ENCODE data around the gene FBXL16.

FBXL16 gene

GRCh38 chr16:652454-653305 is 52.9 kb downstream of the FBXL16 start:
- H3K4me3 ChIP-seq (ENCODE audit: low read depth in 1 of 5, low read length in 5 of 5) = no peak overlapping the region

GRCh38 chr16:651844-652243 is 53.8 kb downstream of the FBXL16 start:
- no peaks in the 10 kb centered on the region for H3K27me3 ChIP-seq (ENCODE audit: control insufficient read depth in 5 of 5, insufficient read depth in 4 of 5, low read length in 5 of 5)
- H3K36me3 ChIP-seq (ENCODE audit: control insufficient read depth in 5 of 5, insufficient read depth in 5 of 5, low read length in 5 of 5) = peaks cover 0 to 23% (median 17%) of the 10 kb centered on the region in 5 donors
- H3K9ac ChIP-seq (ENCODE audit: low read length in 5 of 5) = no peak overlapping the region
- H3K27ac ChIP-seq (ENCODE audit: low read depth, low read length) = no peak overlapping the region
- H3K9me3 ChIP-seq (ENCODE audit: control insufficient read depth in 5 of 5, low read length in 5 of 5) = no peaks in the 10 kb centered on the region
- H3K4me1 ChIP-seq (ENCODE audit: control insufficient read depth in 5 of 5, insufficient read depth in 5 of 5, low read length in 5 of 5) = peaks cover 0 to 38% (median 30%) of the 10 kb centered on the region in 5 donors
- no peak overlapping the region for H3K4me3 ChIP-seq (ENCODE audit: low read depth in 1 of 5, low read length in 5 of 5)

More at GRCh38 chr16:652454-653305, 52.9 kb downstream of the FBXL16 start:
- H3K36me3 ChIP-seq (ENCODE audit: control insufficient read depth in 5 of 5, insufficient read depth in 5 of 5, low read length in 5 of 5) = peaks cover 0 to 25% (median 17%) of the 10 kb centered on the region in 5 donors
- H3K9me3 ChIP-seq (ENCODE audit: control insufficient read depth in 5 of 5, low read length in 5 of 5) = no peaks in the 10 kb centered on the region
- H3K27me3 ChIP-seq (ENCODE audit: control insufficient read depth in 5 of 5, insufficient read depth in 4 of 5, low read length in 5 of 5) = no peaks in the 10 kb centered on the region
- peaks cover 0 to 30% (median 21%) of the 10 kb centered on the region in 5 donors for H3K4me1 ChIP-seq (ENCODE audit: control insufficient read depth in 5 of 5, insufficient read depth in 5 of 5, low read length in 5 of 5)
- H3K27ac ChIP-seq (ENCODE audit: low read depth, low read length) = no peak overlapping the region
- H3K9ac ChIP-seq (ENCODE audit: low read length in 5 of 5) = no peak overlapping the region

- no peaks in the 10 kb centered on the region for H3K9me3 ChIP-seq (ENCODE audit: control insufficient read depth in 5 of 5, low read length in 5 of 5)
- H3K4me3 ChIP-seq (ENCODE audit: low read depth in 1 of 5, low read length in 5 of 5) = peak overlapping the region in 4 of 5 donors; percentile 67 to 74 (median 70)
- peak overlapping the region in 4 of 5 donors; percentile 53 to 78 (median 69) for H3K9ac ChIP-seq (ENCODE audit: low read length in 5 of 5)
- H3K27ac ChIP-seq (ENCODE audit: low read depth, low read length) = no peak overlapping the region
- peaks cover 0 to 52% (median 44%) of the 10 kb centered on the region in 5 donors for H3K4me1 ChIP-seq (ENCODE audit: control insufficient read depth in 5 of 5, insufficient read depth in 5 of 5, low read length in 5 of 5)
- H3K36me3 ChIP-seq (ENCODE audit: control insufficient read depth in 5 of 5, insufficient read depth in 5 of 5, low read length in 5 of 5) = peaks cover 0 to 10% (median 9%) of the 10 kb centered on the region in 5 donors
- no peaks in the 10 kb centered on the region for H3K27me3 ChIP-seq (ENCODE audit: control insufficient read depth in 5 of 5, insufficient read depth in 4 of 5, low read length in 5 of 5)
These were observed 56.0 kb downstream of the FBXL16 start for GRCh38 chr16:649631-650030.

- peak within 1 kb of the TSS; percentile 62 to 81 (median 77) for H3K9ac ChIP-seq (ENCODE audit: low read length in 5 of 5)
- H3K4me3 ChIP-seq (ENCODE audit: low read depth in 1 of 5, low read length in 5 of 5) = peak within 1 kb of the TSS; percentile 67 to 74 (median 69)
- H3K4me1 ChIP-seq (ENCODE audit: control insufficient read depth in 5 of 5, insufficient read depth in 5 of 5, low read length in 5 of 5) = peaks cover 0 to 52% (median 44%) of the 10 kb centered on the region in 5 donors
- H3K36me3 ChIP-seq (ENCODE audit: control insufficient read depth in 5 of 5, insufficient read depth in 5 of 5, low read length in 5 of 5) = peaks cover 0 to 9% (median 8%) of the 10 kb centered on the region in 5 donors
- peak within 1 kb of the TSS; percentile 64 for H3K27ac ChIP-seq (ENCODE audit: low read depth, low read length)
- no peaks in the 10 kb centered on the region for H3K27me3 ChIP-seq (ENCODE audit: control insufficient read depth in 5 of 5, insufficient read depth in 4 of 5, low read length in 5 of 5)
- H3K9me3 ChIP-seq (ENCODE audit: control insufficient read depth in 5 of 5, low read length in 5 of 5) = no peaks in the 10 kb centered on the region
These were observed 56.6 kb downstream of the FBXL16 start, which contains the start of gene WDR90 for GRCh38 chr16:648781-649589. TSS of gene WDR90 (plus strand) at chr16:649365. CDS start at chr16:649417, 52 bp downstream.

GRCh38 chr16:648071-648780 is 57.4 kb downstream of the FBXL16 start:
- Histone ChIP-seq H3K9me3 (ENCODE audit: control insufficient read depth in 5 of 5, low read length in 5 of 5) (no peaks in the 10 kb centered on the region), H3K4me1 (ENCODE audit: control insufficient read depth in 5 of 5, insufficient read depth in 5 of 5, low read length in 5 of 5) (peaks cover 0 to 54% (median 50%) of the 10 kb centered on the region in 5 donors), H3K36me3 (ENCODE audit: control insufficient read depth in 5 of 5, insufficient read depth in 5 of 5, low read length in 5 of 5) (peaks cover 0 to 5% (median 3%) of the 10 kb centered on the region in 5 donors)

GRCh38 chr16:647173-647902 is 58.3 kb downstream of the FBXL16 start:
- Histone ChIP-seq H3K9me3 (ENCODE audit: control insufficient read depth in 5 of 5, low read length in 5 of 5) (no peaks in the 10 kb centered on the region), H3K27me3 (ENCODE audit: control insufficient read depth in 5 of 5, insufficient read depth in 4 of 5, low read length in 5 of 5) (no peaks in the 10 kb centered on the region), H3K4me3 (ENCODE audit: low read depth in 1 of 5, low read length in 5 of 5) (no peak overlapping the region), H3K36me3 (ENCODE audit: control insufficient read depth in 5 of 5, insufficient read depth in 5 of 5, low read length in 5 of 5) (no peaks in the 10 kb centered on the region), H3K27ac (ENCODE audit: low read depth, low read length) (peak overlapping the region; percentile 64), H3K4me1 (ENCODE audit: control insufficient read depth in 5 of 5, insufficient read depth in 5 of 5, low read length in 5 of 5) (peaks cover 0 to 63% (median 59%) of the 10 kb centered on the region in 5 donors), H3K9ac (ENCODE audit: low read length in 5 of 5) (peak overlapping the region in 1 of 5 donors; percentile 8)

More at GRCh38 chr16:648071-648780, 57.4 kb downstream of the FBXL16 start:
- H3K9ac ChIP-seq (ENCODE audit: low read length in 5 of 5) = peak overlapping the region; percentile 62 to 81 (median 77)
- H3K4me3 ChIP-seq (ENCODE audit: low read depth in 1 of 5, low read length in 5 of 5) = peak overlapping the region; percentile 67 to 74 (median 69)
- peak overlapping the region; percentile 64 for H3K27ac ChIP-seq (ENCODE audit: low read depth, low read length)
- H3K27me3 ChIP-seq (ENCODE audit: control insufficient read depth in 5 of 5, insufficient read depth in 4 of 5, low read length in 5 of 5) = no peaks in the 10 kb centered on the region

GRCh38 chr16:646679-647172 is 58.9 kb downstream of the FBXL16 start:
- no peaks in the 10 kb centered on the region for H3K9me3 ChIP-seq (ENCODE audit: control insufficient read depth in 5 of 5, low read length in 5 of 5)
- H3K36me3 ChIP-seq (ENCODE audit: control insufficient read depth in 5 of 5, insufficient read depth in 5 of 5, low read length in 5 of 5) = no peaks in the 10 kb centered on the region
- no peak overlapping the region for H3K4me3 ChIP-seq (ENCODE audit: low read depth in 1 of 5, low read length in 5 of 5)
- H3K27me3 ChIP-seq (ENCODE audit: control insufficient read depth in 5 of 5, insufficient read depth in 4 of 5, low read length in 5 of 5) = no peaks in the 10 kb centered on the region
- no peak overlapping the region for H3K27ac ChIP-seq (ENCODE audit: low read depth, low read length)
- H3K4me1 ChIP-seq (ENCODE audit: control insufficient read depth in 5 of 5, insufficient read depth in 5 of 5, low read length in 5 of 5) = peaks cover 0 to 68% (median 59%) of the 10 kb centered on the region in 5 donors
- peak overlapping the region in 1 of 5 donors; percentile 8 for H3K9ac ChIP-seq (ENCODE audit: low read length in 5 of 5)

- no peak overlapping the region for H3K27ac ChIP-seq (ENCODE audit: low read depth, low read length)
- no peaks in the 10 kb centered on the region for H3K9me3 ChIP-seq (ENCODE audit: control insufficient read depth in 5 of 5, low read length in 5 of 5)
- peak overlapping the region in 2 of 5 donors; percentile 30 to 49 for H3K9ac ChIP-seq (ENCODE audit: low read length in 5 of 5)
- H3K4me3 ChIP-seq (ENCODE audit: low read depth in 1 of 5, low read length in 5 of 5) = no peak overlapping the region
- peaks cover 0 to 74% (median 64%) of the 10 kb centered on the region in 5 donors for H3K4me1 ChIP-seq (ENCODE audit: control insufficient read depth in 5 of 5, insufficient read depth in 5 of 5, low read length in 5 of 5)
- no peaks in the 10 kb centered on the region for H3K27me3 ChIP-seq (ENCODE audit: control insufficient read depth in 5 of 5, insufficient read depth in 4 of 5, low read length in 5 of 5)
- H3K36me3 ChIP-seq (ENCODE audit: control insufficient read depth in 5 of 5, insufficient read depth in 5 of 5, low read length in 5 of 5) = no peaks in the 10 kb centered on the region
These were observed 59.5 kb downstream of the FBXL16 start for GRCh38 chr16:645852-646678.

Data from subcutaneous abdominal adipose tissue (tissue), 5 donors.